H1 (cell line): Measurements from ENCODE around the gene TMEM178B. TPM values are rescaled to one million over a fixed set of nuclear protein-coding genes. Genes with fewer than 3 reads are reported as not detected.

Experiments
- GTF2F1 ChIP-seq: IDR thresholded peaks from 2 replicates; pipeline ENCODE4 v1.6.1; 2012; ENCODE audit warnings: low read depth, low read length, improper control_type of control experiment, borderline replicate concordance
- SIX5 ChIP-seq: IDR thresholded peaks from 2 replicates; pipeline ENCODE4 v1.6.1; 2011; ENCODE audit warnings: mild to moderate bottlenecking, low read depth, low read length
- SP2 ChIP-seq: IDR thresholded peaks from 2 replicates; pipeline ENCODE4 v1.6.1; 2012; ENCODE audit warnings: mild to moderate bottlenecking, low read length, inconsistent platforms
- polyA plus RNA-seq, 7 experiments: library from polyadenylated mRNA; depleted of rRNA in 3 of 7; stranded (reverse) in 5 of 7; unstranded in 2 of 7; fragments of >200 nt in 5 of 7; fragments of 200-250 nt in 2 of 7; gene quantifications; 1 replicate in 5 of 7; 2 replicates in 1 of 7; 4 replicates in 1 of 7; pipeline versions ENCODE4 v1.2.1 to v1.2.3, GENCODE V29; 2011 to 2013; ENCODE audit warnings: missing spikeins in 2 of 7, mixed read lengths in 2 of 7
- total RNA-seq: library from RNA; stranded (reverse); fragmentation: NEBNext Ultra II Directional; extraction: Animal tissue kit (Norgen Biotek cat#: 25700); gene quantifications from 2 replicates; pipeline ENCODE4 v1.2.1, GENCODE V29; 2021

TMEM178B gene
- total and polyA plus RNA-seq, 2 of the 8 experiments (the other 6 are each of a cell fraction or from before 2014, with no cell fraction given) = 5.3 to 18.1 TPM

- TF ChIP-seq GTF2F1 (no peak), SP2 (no peak), SIX5 (no peak)
These were observed 407.1 kb downstream of the TMEM178B start (continued) for GRCh38 chr7:141480953-141481352.
